ENCODE measurements around the gene ZFAND4.

GRCh38 chr10:45599021-45599603 lies 73.5 kb downstream of the ZFAND4 start:
- TF ChIP-seq PRDM10 (tag by site-specific recombination; IDR thresholded peaks at IDR 0.05), result no peak
- TF ChIP-seq CTCF (tag by site-specific recombination; IDR thresholded peaks at IDR 0.05), result no peak
- TF ChIP-seq KLF10 (tag by site-specific recombination; IDR thresholded peaks at IDR 0.05), result no peak
- no peak for TF ChIP-seq REST (tag by site-specific recombination; IDR thresholded peaks at IDR 0.05)
- TF ChIP-seq YY1 (tag by site-specific recombination; IDR thresholded peaks at IDR 0.05), result no peak
- no peak for TF ChIP-seq ZNF555 (tag by site-specific recombination; conservative IDR thresholded peaks at IDR 0.05)
- no peak for TF ChIP-seq ZSCAN30 (tag by site-specific recombination; IDR thresholded peaks at IDR 0.05)
- TF ChIP-seq SCRT1 (tag by site-specific recombination; IDR thresholded peaks at IDR 0.05; ENCODE audit: borderline replicate concordance), result no peak
- no peak for TF ChIP-seq ZNF280D (tag by site-specific recombination; IDR thresholded peaks at IDR 0.05)
- TF ChIP-seq KLF8 (tag by site-specific recombination; IDR thresholded peaks at IDR 0.05), result no peak
- no peak for TF ChIP-seq GLI4 (tag by site-specific recombination; IDR thresholded peaks at IDR 0.05)
- TF ChIP-seq ZNF513 (tag by site-specific recombination; IDR thresholded peaks at IDR 0.05), result no peak

All from HEK293 (cell line).